ENCODE measurements around the gene PCDHA1. TPM values are rescaled to one million over a fixed set of nuclear protein-coding genes. Genes with fewer than 3 reads are reported as not detected.

Gene PCDHA1
- polyA plus RNA-seq, 1 of the 3 experiments (the other 2 are of a cell fraction), result 0.16 TPM

- DNase-seq, result no peak
- Histone ChIP-seq H3F3A (replicated peaks; ENCODE audit: insufficient read depth) (no peaks in the 10 kb centered on the region), H3K9ac (no peak overlapping the region), H3K4me3 (ENCODE audit: low read depth in 2 of 2, low read length in 1 of 2) (no peak overlapping the region), H3K27me3 (ENCODE audit: insufficient read depth) (no peaks in the 10 kb centered on the region), H3K9me2 (no peaks in the 10 kb centered on the region), H3K9me3 (no peaks in the 10 kb centered on the region), H3K4me1 (ENCODE audit: control insufficient read depth in 1 of 2, insufficient read depth in 2 of 2, low read depth in 1 of 2, low read length in 1 of 2) (no peaks in the 10 kb centered on the region), H3K79me2 (ENCODE audit: insufficient read depth) (no peaks in the 10 kb centered on the region), H4K20me1 (ENCODE audit: insufficient read depth) (no peaks in the 10 kb centered on the region), H3K36me3 (replicated peaks in 1 of 2; ENCODE audit: control insufficient read depth in 1 of 2, insufficient read depth in 2 of 2, low read length in 1 of 2) (no peaks in the 10 kb centered on the region), H2AFZ (ENCODE audit: low read depth) (no peak overlapping the region), H3K4me2 (no peak overlapping the region), H3K27ac (ENCODE audit: low read depth in 2 of 2, low read length in 1 of 2) (no peak overlapping the region)
- no peak for TF ChIP-seq GATA2 (CRISPR knock-in tag; IDR thresholded peaks at IDR 0.05)
- TF ChIP-seq USF2 (IDR thresholded peaks at IDR 0.05; ENCODE audit: borderline replicate concordance, low read depth, low read length), result no peak
- TF ChIP-seq SMC3 (IDR thresholded peaks at IDR 0.05; ENCODE audit: low read depth, low read length), result no peak
- TF ChIP-seq TEAD4 (IDR thresholded peaks at IDR 0.05; ENCODE audit: borderline replicate concordance, insufficient read depth), result no peak
- no peak for TF ChIP-seq EZH2phosphoT487 (IDR thresholded peaks at IDR 0.05; ENCODE audit: borderline replicate concordance, low read depth)
- TF ChIP-seq CHD2 (IDR thresholded peaks at IDR 0.05; ENCODE audit: low read length, partially characterized antibody), result no peak
- TF ChIP-seq FOXM1 (IDR thresholded peaks at IDR 0.05; ENCODE audit: low read depth), result no peak
- no peak for TF ChIP-seq PBX3 (IDR thresholded peaks at IDR 0.05)
- no peak for TF ChIP-seq GABPA (IDR thresholded peaks at IDR 0.05; ENCODE audit: low read depth)
- no peak for TF ChIP-seq RFX5 (IDR thresholded peaks at IDR 0.05; ENCODE audit: low read length)
- TF ChIP-seq MXI1 (IDR thresholded peaks at IDR 0.05; ENCODE audit: low read depth, low read length), result no peak
- TF ChIP-seq EP300 (IDR thresholded peaks at IDR 0.05; ENCODE audit: borderline replicate concordance in 1 of 2, low read depth in 1 of 2, low read length in 1 of 2), result no peak
- TF ChIP-seq YY1 (IDR thresholded peaks at IDR 0.05; ENCODE audit: low read depth), result no peak
- ChIA-PET POLR2A (no interaction called here), CTCF (interaction anchor here (2.4 to 9.2 kb wide), 2 partner anchors 16 to 183 kb away, joined by 10 to 132 read pairs; partner anchors contain the start of gene PCDHA8)
- 94% methylated on average over 29 of the region's 94 CpGs for WGBS (ENCODE audit: low lambda C conversion rate)
Measured at GRCh38 chr5:140857177-140857986, 71.4 kb downstream of the PCDHA1 start.

GRCh38 chr5:140857987-140858240 is 72.0 kb downstream of the PCDHA1 start:
- Histone ChIP-seq H3K9me3 (no peaks in the 10 kb centered on the region), H3K27ac (ENCODE audit: low read depth in 2 of 2, low read length in 1 of 2) (no peak overlapping the region), H2AFZ (ENCODE audit: low read depth) (no peak overlapping the region), H3K9me2 (no peaks in the 10 kb centered on the region), H3K79me2 (ENCODE audit: insufficient read depth) (no peaks in the 10 kb centered on the region), H4K20me1 (ENCODE audit: insufficient read depth) (no peaks in the 10 kb centered on the region), H3K9ac (no peak overlapping the region), H3K27me3 (ENCODE audit: insufficient read depth) (no peaks in the 10 kb centered on the region), H3K4me1 (ENCODE audit: control insufficient read depth in 1 of 2, insufficient read depth in 2 of 2, low read depth in 1 of 2, low read length in 1 of 2) (no peaks in the 10 kb centered on the region), H3K4me3 (ENCODE audit: low read depth in 2 of 2, low read length in 1 of 2) (no peak overlapping the region), H3F3A (replicated peaks; ENCODE audit: insufficient read depth) (no peaks in the 10 kb centered on the region), H3K4me2 (no peak overlapping the region), H3K36me3 (replicated peaks in 1 of 2; ENCODE audit: control insufficient read depth in 1 of 2, insufficient read depth in 2 of 2, low read length in 1 of 2) (no peaks in the 10 kb centered on the region)
- DNase-seq, result no peak
- 80% methylated on average over 2 of the region's 22 CpGs for WGBS (ENCODE audit: low lambda C conversion rate)
- ChIA-PET CTCF (interaction anchor here (9.2 kb wide), 1 partner anchor 17 kb away, joined by 132 read pairs; the partner anchor contains the start of gene PCDHA8), POLR2A (no interaction called here)
- TF ChIP-seq MEF2A (IDR thresholded peaks at IDR 0.05; ENCODE audit: borderline replicate concordance, low read depth), result no peak
- TF ChIP-seq CHD2 (IDR thresholded peaks at IDR 0.05; ENCODE audit: low read length, partially characterized antibody), result no peak
- no peak for TF ChIP-seq ZBTB33 (IDR thresholded peaks at IDR 0.05; ENCODE audit: borderline replicate concordance, low read depth)
- TF ChIP-seq EP300 (IDR thresholded peaks at IDR 0.05; ENCODE audit: borderline replicate concordance in 1 of 2, low read depth in 1 of 2, low read length in 1 of 2), result no peak
- TF ChIP-seq PBX3 (IDR thresholded peaks at IDR 0.05), result no peak
- TF ChIP-seq RFX5 (IDR thresholded peaks at IDR 0.05; ENCODE audit: low read length), result no peak
- TF ChIP-seq IRF3 (IDR thresholded peaks at IDR 0.05; ENCODE audit: low read depth, low read length), result no peak
- TF ChIP-seq ELF1 (IDR thresholded peaks at IDR 0.05), result no peak
- no peak for TF ChIP-seq USF2 (IDR thresholded peaks at IDR 0.05; ENCODE audit: borderline replicate concordance, low read depth, low read length)
- no peak for TF ChIP-seq RAD21 (IDR thresholded peaks at IDR 0.05; ENCODE audit: low read length)
- TF ChIP-seq MAX (IDR thresholded peaks at IDR 0.05; ENCODE audit: low read depth), result no peak
